ENCODE measurements around the gene CELF5.

Gene CELF5

DNA sequence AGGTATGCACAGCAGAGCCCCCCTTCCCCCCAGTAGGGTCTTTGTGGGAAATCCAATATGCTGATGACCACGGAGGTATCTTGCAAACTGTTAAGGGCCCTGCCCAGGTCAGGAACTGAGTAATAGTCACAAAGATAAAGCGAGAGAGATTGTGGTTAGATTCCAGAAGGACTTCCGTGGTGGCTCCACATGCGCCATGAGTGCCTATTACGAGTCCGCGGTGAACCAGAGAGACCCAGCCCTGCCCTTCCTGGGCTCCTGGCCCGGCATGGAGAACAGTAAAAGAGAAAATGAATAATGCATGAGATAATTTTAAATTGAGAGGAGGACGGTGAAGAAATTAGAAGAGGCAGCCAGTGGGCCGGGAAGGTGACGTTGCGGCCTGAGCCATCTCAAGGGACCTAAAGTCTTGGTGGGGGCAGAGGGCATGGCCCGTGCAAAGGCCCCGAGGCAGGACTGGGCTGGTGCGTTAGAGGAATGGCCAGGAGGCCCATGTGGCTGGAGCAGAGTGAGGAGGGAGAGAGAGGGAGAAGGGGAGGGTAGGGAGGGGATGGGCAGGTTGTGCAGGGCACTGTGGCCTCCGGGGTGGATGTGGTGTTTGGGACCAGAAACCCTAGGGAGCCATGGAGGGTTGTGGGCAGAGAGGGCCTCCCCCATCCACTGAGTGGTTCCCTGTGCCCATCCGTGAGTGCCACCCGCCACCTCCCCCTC is 95.3 kb downstream of the CELF5 start:
- H3K36me3 ChIP-seq (ENCODE audit: low read depth) = no peaks in the 10 kb centered on the region
- no peaks in the 10 kb centered on the region for H3K9me3 ChIP-seq (ENCODE audit: severe bottlenecking)
- H3K4me1 ChIP-seq (ENCODE audit: insufficient read depth, poor library complexity, severe bottlenecking) = no peaks in the 10 kb centered on the region
- DNase-seq (ENCODE audit: low spot score) = no peak
- TF ChIP-seq, protein P1, sequence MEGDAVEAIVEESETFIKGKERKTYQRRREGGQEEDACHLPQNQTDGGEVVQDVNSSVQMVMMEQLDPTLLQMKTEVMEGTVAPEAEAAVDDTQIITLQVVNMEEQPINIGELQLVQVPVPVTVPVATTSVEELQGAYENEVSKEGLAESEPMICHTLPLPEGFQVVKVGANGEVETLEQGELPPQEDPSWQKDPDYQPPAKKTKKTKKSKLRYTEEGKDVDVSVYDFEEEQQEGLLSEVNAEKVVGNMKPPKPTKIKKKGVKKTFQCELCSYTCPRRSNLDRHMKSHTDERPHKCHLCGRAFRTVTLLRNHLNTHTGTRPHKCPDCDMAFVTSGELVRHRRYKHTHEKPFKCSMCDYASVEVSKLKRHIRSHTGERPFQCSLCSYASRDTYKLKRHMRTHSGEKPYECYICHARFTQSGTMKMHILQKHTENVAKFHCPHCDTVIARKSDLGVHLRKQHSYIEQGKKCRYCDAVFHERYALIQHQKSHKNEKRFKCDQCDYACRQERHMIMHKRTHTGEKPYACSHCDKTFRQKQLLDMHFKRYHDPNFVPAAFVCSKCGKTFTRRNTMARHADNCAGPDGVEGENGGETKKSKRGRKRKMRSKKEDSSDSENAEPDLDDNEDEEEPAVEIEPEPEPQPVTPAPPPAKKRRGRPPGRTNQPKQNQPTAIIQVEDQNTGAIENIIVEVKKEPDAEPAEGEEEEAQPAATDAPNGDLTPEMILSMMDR (IDR thresholded peaks at IDR 0.05; ENCODE audit: poor library complexity, severe bottlenecking) = no peak
- no peak for ATAC-seq (ENCODE audit: low read depth)
- no peaks in the 10 kb centered on the region for H3K27me3 ChIP-seq (ENCODE audit: insufficient read depth, poor library complexity, severe bottlenecking)
- H3K27ac ChIP-seq (ENCODE audit: poor library complexity, severe bottlenecking) = no peak overlapping the region
- H3K4me3 ChIP-seq (ENCODE audit: severe bottlenecking) = no peak overlapping the region

DNA sequence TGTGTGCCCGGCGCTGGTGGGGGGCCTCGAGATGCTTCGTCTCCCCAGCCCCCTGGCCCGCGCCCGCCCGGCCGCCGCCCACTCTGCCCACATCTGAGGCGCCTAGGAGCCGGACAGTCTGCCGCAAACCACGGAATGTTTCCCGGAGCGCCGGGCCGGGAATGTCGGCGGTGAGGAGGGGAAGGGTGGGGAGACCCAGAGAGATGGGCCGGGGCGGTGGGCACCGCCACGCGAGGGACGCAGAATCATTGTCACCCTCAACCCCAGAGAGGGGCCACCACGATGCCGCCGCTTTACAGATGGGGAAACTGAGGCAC is 95.9 kb downstream of the CELF5 start:
- H3K36me3 ChIP-seq (ENCODE audit: low read depth) = no peaks in the 10 kb centered on the region
- no peak overlapping the region for H3K27ac ChIP-seq (ENCODE audit: poor library complexity, severe bottlenecking)
- no peaks in the 10 kb centered on the region for H3K4me1 ChIP-seq (ENCODE audit: insufficient read depth, poor library complexity, severe bottlenecking)
- no peak overlapping the region for H3K4me3 ChIP-seq (ENCODE audit: severe bottlenecking)
- ATAC-seq (ENCODE audit: low read depth) (no peak), DNase-seq (ENCODE audit: low spot score) (no peak)
- no peaks in the 10 kb centered on the region for H3K9me3 ChIP-seq (ENCODE audit: severe bottlenecking)
- no peaks in the 10 kb centered on the region for H3K27me3 ChIP-seq (ENCODE audit: insufficient read depth, poor library complexity, severe bottlenecking)
- TF ChIP-seq, protein P1 (IDR thresholded peaks at IDR 0.05; ENCODE audit: poor library complexity, severe bottlenecking) = no peak

DNA sequence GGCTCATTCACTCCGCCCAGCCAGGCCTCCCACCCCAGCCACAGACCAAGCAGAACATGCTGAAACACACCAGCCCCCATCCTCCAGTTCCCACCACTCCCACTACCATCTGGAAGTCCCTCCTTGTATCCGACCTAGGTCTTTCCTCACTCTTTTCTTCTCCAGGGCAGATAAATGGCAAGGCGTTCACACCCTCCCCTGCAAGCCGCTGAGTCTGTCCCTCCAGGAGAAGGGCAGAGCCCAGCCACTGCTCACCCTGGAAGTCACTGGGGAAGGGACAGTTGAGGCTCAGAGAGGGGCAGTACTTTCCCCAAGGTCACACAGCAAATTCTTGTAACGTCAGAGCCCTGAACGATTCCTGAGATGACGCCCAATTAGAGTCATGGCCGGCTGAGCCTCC is 96.4 kb downstream of the CELF5 start:
- ATAC-seq (ENCODE audit: low read depth) (no peak), DNase-seq (ENCODE audit: low spot score) (no peak)
- no peaks in the 10 kb centered on the region for H3K4me1 ChIP-seq (ENCODE audit: insufficient read depth, poor library complexity, severe bottlenecking)
- TF ChIP-seq, protein P1 (IDR thresholded peaks at IDR 0.05; ENCODE audit: poor library complexity, severe bottlenecking) = no peak
- no peaks in the 10 kb centered on the region for H3K27me3 ChIP-seq (ENCODE audit: insufficient read depth, poor library complexity, severe bottlenecking)
- H3K9me3 ChIP-seq (ENCODE audit: severe bottlenecking) = no peaks in the 10 kb centered on the region
- no peaks in the 10 kb centered on the region for H3K36me3 ChIP-seq (ENCODE audit: low read depth)
- no peak overlapping the region for H3K4me3 ChIP-seq (ENCODE audit: severe bottlenecking)
- H3K27ac ChIP-seq (ENCODE audit: poor library complexity, severe bottlenecking) = no peak overlapping the region

DNA sequence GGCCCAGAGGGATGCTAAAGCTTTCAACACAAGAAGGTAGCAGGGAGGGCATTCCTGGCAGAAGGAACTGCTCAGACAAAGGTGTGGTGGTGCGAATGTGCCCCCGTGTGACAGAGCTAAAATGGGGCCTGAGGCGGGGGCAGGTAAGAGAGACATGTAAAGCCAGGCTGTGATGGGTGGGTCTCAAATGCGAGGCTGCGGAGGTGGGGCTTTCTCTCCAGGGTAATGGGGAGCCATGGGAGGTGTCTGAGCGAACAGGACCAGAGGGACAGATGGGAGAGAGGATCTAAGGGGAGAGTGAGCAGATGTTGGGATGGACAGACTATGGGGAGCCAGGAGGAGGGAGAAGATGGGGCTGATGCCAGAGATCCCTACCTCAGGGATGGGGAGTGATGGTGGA is 97.2 kb downstream of the CELF5 start:
- H3K9me3 ChIP-seq (ENCODE audit: severe bottlenecking) = no peaks in the 10 kb centered on the region
- H3K4me3 ChIP-seq (ENCODE audit: severe bottlenecking) = no peak overlapping the region
- TF ChIP-seq, protein P1 (IDR thresholded peaks at IDR 0.05; ENCODE audit: poor library complexity, severe bottlenecking) = no peak
- H3K27me3 ChIP-seq (ENCODE audit: insufficient read depth, poor library complexity, severe bottlenecking) = no peaks in the 10 kb centered on the region
- H3K27ac ChIP-seq (ENCODE audit: poor library complexity, severe bottlenecking) = no peak overlapping the region
- H3K36me3 ChIP-seq (ENCODE audit: low read depth) = no peaks in the 10 kb centered on the region
- no peak for ATAC-seq (ENCODE audit: low read depth)
- no peaks in the 10 kb centered on the region for H3K4me1 ChIP-seq (ENCODE audit: insufficient read depth, poor library complexity, severe bottlenecking)
- DNase-seq (ENCODE audit: low spot score) = no peak

DNA sequence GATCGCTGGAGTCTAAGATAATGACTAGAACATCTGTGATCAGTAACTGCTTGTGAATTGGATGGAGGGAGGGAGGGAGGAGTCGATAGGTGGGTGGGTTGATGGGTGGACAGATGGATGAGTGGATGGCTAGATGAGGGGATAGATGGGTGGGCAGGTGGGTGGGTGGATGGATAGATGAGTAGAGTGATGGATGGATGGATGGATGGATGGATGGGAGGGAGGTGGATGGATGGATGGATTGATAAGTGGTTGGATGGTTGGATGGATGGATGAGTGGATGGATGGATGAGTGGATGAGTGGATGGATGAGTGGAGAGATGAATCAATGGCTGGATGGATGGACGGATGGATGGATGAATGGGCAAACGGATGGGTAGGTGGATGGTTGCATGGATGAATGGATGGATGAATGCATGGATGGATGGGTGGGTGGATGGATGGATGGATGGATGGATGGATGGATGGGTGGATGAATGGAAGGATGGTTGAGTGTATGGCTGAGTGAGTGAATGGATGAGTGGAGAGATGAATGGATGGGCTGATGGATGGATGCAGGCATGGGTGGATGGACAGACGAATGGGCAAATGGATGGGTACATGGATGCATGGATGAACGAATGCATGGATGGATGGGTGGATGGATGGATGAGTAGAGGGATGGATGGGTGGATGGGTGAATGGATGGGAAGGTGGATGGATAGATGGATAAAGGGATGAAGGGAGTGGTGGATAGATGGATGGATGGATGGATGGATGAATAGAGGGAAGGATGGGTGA is 97.9 kb downstream of the CELF5 start:
- no peak for ATAC-seq (ENCODE audit: low read depth)
- DNase-seq (ENCODE audit: low spot score) = no peak
- no peaks in the 10 kb centered on the region for H3K36me3 ChIP-seq (ENCODE audit: low read depth)
- H3K27ac ChIP-seq (ENCODE audit: poor library complexity, severe bottlenecking) = no peak overlapping the region
- H3K4me1 ChIP-seq (ENCODE audit: insufficient read depth, poor library complexity, severe bottlenecking) = no peaks in the 10 kb centered on the region
- H3K27me3 ChIP-seq (ENCODE audit: insufficient read depth, poor library complexity, severe bottlenecking) = no peaks in the 10 kb centered on the region
- H3K4me3 ChIP-seq (ENCODE audit: severe bottlenecking) = no peak overlapping the region
- no peaks in the 10 kb centered on the region for H3K9me3 ChIP-seq (ENCODE audit: severe bottlenecking)
- TF ChIP-seq, protein P1 (IDR thresholded peaks at IDR 0.05; ENCODE audit: poor library complexity, severe bottlenecking) = no peak

Measured in RWPE2 (cell line).